HepG2 (cell line): Measurements from ENCODE around the gene ZBTB48. TPM values are rescaled to one million over a fixed set of nuclear protein-coding genes. Genes with fewer than 3 reads are reported as not detected.
A peak's percentile ranks its signal among the peaks of the same experiment; 100 is the strongest.

ENCODE experiments used
- ATAC-seq: fragments of 200-7000 bp; cut with Tn5 transposase; 3 replicates; pipeline ENCODE4 v1.9.1; 2020; ENCODE audit warnings: mild to moderate bottlenecking, moderate library complexity
- BruUV-seq: library from RNA; stranded (reverse); fragments of 400-500 nt; replicated peaks from 2 replicates; lab custom pipeline; 2021; lab: Mats Ljungman, UMichigan
- CTCF ChIA-PET: fragments of 300-600 bp; formaldehyde crosslinking; extraction: SDS; loops from one replicate; lab custom pipeline; 2021; ENCODE audit warnings: low total read pairs, inconsistent platforms, low intra/inter-chr PET ratio; lab: Yijun Ruan, JAX
- POLR2A ChIA-PET: fragments of 350-600 bp; sonication (Branson Sonifier 250); formaldehyde crosslinking; loops from one replicate; lab custom pipeline; 2020; ENCODE audit warnings: antibody characterized with exemption, inconsistent platforms; lab: Yijun Ruan, JAX
- DNase-seq: peaks from one replicate; pipeline ENCODE4 v3.0.0-alpha.2; 2015; ENCODE audit warnings: low spot score
- FAIRE-seq: peaks from 3 replicates; lab custom pipeline; 2011; peaks lifted over from hg19 to GRCh38; lab: Jason Lieb, UNC
- H2AFZ ChIP-seq: one replicate; pipeline ENCODE4 v1.6.1; 2011; ENCODE audit warnings: low read length, inconsistent platforms
- H3K27ac ChIP-seq: fragments of 300-600 bp; 3 replicates; pipeline ENCODE4 v1.8.0; 2011; ENCODE audit warnings: mixed run types, mild to moderate bottlenecking, mixed read lengths, low read length, inconsistent platforms; ENCODE audit not compliant: insufficient read depth; ENCODE audit errors: extremely low read length
- H3K27me3 ChIP-seq, 2 experiments: fragments of 200-600 bp in 1 of 2; 2 replicates in 1 of 2; 3 replicates in 1 of 2; pipeline versions ENCODE4 v1.6.0 to v1.8.0; 2011; ENCODE audit warnings: low read length in 2 of 2, mild to moderate bottlenecking in 2 of 2, moderate library complexity in 2 of 2, inconsistent platforms in 1 of 2; ENCODE audit not compliant: insufficient read depth in 2 of 2, control insufficient read depth in 1 of 2
- H3K36me3 ChIP-seq, 2 experiments: fragments of 200-600 bp in 1 of 2; replicated peaks in 1 of 2; 2 replicates in 1 of 2; 3 replicates in 1 of 2; pipeline versions ENCODE4 v1.5.1 to v1.8.0; 2011; ENCODE audit warnings: low read length in 2 of 2, inconsistent platforms in 1 of 2; ENCODE audit not compliant: insufficient read depth in 2 of 2, control insufficient read depth in 1 of 2
- H3K4me1 ChIP-seq: 2 replicates; pipeline ENCODE4 v1.5.1; 2012; ENCODE audit warnings: low read length, inconsistent platforms; ENCODE audit not compliant: insufficient read depth
- H3K4me2 ChIP-seq: 2 replicates; pipeline ENCODE4 v1.6.0; 2011; ENCODE audit warnings: low read depth, low read length, inconsistent platforms
- H3K4me3 ChIP-seq, 3 experiments: fragments of 200-600 bp in 1 of 3; sonication (generic), shearing (Covaris generic) in 1 of 3; replicated peaks in 1 of 3; 2 replicates each; pipeline ENCODE4 v1.5.1; 2011 to 2016; ENCODE audit warnings: low read length in 3 of 3, inconsistent platforms in 2 of 3, low read depth in 2 of 3, mild to moderate bottlenecking in 2 of 3, control low read depth in 1 of 3, mixed read lengths in 1 of 3; ENCODE audit not compliant: insufficient read depth in 1 of 3
- H3K79me2 ChIP-seq: one replicate; pipeline ENCODE4 v1.6.1; 2011; ENCODE audit warnings: low read length, inconsistent platforms; ENCODE audit not compliant: insufficient read depth
- H3K9ac ChIP-seq: 2 replicates; pipeline ENCODE4 v1.6.0; 2011; ENCODE audit warnings: mild to moderate bottlenecking, low read depth, low read length, inconsistent platforms; ENCODE audit not compliant: insufficient read depth
- H3K9me3 ChIP-seq: 2 replicates; pipeline ENCODE4 v1.5.1; 2012; ENCODE audit warnings: mild to moderate bottlenecking, low read length
- H4K20me1 ChIP-seq: 2 replicates; pipeline ENCODE4 v1.6.0; 2011; ENCODE audit warnings: inconsistent platforms, mild to moderate bottlenecking, low read length, moderate library complexity; ENCODE audit not compliant: insufficient read depth
- MTF1 ChIP-seq: sonication (generic); formaldehyde crosslinking; IDR thresholded peaks from 2 replicates; pipeline ENCODE4 v1.5.0; 2020; ENCODE audit warnings: missing genetic modification reagents
- TGIF2 ChIP-seq: IDR thresholded peaks from 2 replicates; pipeline ENCODE4 v1.6.1; 2016; ENCODE audit warnings: control low read depth, missing compliant biosample characterization
- WGBS: methylation state at CpG from one replicate; pipeline ENCODE4 v1.1.6; 2017; ENCODE audit warnings: low lambda C conversion rate; 5-methylcytosine and 5-hydroxymethylcytosine counted together
- in situ Hi-C: cut with HindIII; loops from 2 replicates; pipeline ENCODE4 v1.10.0; 2017; ENCODE audit warnings: low pct_unique_long_range_greater_than_20kb; ENCODE audit not compliant: extremely low pct_ligation_motif_present
- intact Hi-C: fragments of 100-400 bp; cut with micrococcal nuclease; formaldehyde crosslinking; loops from one replicate; pipeline ENCODE4 v1.10.0; 2022; ENCODE audit not compliant: unreplicated experiment
- polyA plus RNA-seq, 8 experiments: library from polyadenylated mRNA; depleted of rRNA in 3 of 8; stranded (reverse) in 7 of 8; unstranded in 1 of 8; fragments of >200 nt; fragmentation: Illumina TruSeq in 4 of 8; extraction: Trizol in 4 of 8; gene quantifications; 2 replicates each; pipeline versions ENCODE4 v1.2.1 to v1.2.3, GENCODE V29; 2011 to 2016; ENCODE audit warnings: low read depth in 4 of 8, missing spikeins in 1 of 8, mixed read lengths in 1 of 8; ENCODE audit not compliant: insufficient read depth in 1 of 8
- total RNA-seq, 5 experiments: library from RNA; depleted of rRNA; stranded (reverse); fragments of >200 nt; fragmentation: Illumina TruSeq; extraction: Trizol; gene quantifications; 2 replicates each; pipeline ENCODE4 v1.2.3, GENCODE V29; 2016; ENCODE audit warnings: low read depth in 1 of 5
- TF ChIP-seq, protein P1 (sequence below): sonication (generic); formaldehyde crosslinking; IDR thresholded peaks from 2 replicates; pipeline ENCODE4 v1.5.0; 2020; ENCODE audit warnings: missing genetic modification reagents, mild to moderate bottlenecking, borderline replicate concordance
- TF ChIP-seq, protein P2 (sequence below): sonication (generic); formaldehyde crosslinking; conservative IDR thresholded peaks from 2 replicates; pipeline ENCODE4 v1.8.1; 2023; ENCODE audit warnings: missing genetic modification reagents

Gene ZBTB48
- total and polyA plus RNA-seq, 2 of the 13 experiments (the other 11 are each of a cell fraction or from before 2014, with no cell fraction given): 13.0 to 17.1 TPM

DNA sequence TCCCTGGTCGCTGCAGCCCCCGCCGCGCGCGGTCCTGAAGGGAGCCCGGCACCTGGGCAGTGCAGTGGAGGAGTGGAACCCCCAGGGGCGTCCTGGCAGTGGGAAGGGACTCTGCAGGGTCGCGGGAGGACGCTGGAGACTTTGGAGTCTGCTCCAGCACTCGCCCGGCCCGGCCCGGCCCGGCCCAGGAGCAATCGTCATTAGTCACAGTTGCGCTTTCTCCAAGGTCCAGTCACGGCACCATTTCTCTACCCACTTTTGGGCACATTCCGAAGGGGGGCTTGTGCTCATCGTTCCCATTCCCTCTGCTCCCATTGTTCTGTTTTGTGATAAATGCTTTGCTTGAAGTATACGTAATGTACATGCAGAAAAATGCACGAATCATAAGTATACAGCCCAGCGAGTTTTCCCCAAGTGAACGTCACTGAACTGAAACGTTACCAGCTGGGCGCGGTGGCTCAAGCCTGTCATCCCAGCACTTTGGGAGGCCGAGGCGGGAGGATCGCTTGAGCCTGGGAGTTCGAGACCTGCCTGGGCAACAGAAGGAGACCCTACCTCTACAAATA lies 45.9 kb downstream of the ZBTB48 start (continued):
- TF ChIP-seq MTF1 (CRISPR knock-in tag): 0 out of 2 replicates have a peak, but pooled peaks have one; percentile 25
- TF ChIP-seq TGIF2 (CRISPR knock-in tag): 0 out of 2 replicates have a peak, but pooled peaks have one; percentile 11
- TF ChIP-seq, all 625 proteins: peak for 16

DNA sequence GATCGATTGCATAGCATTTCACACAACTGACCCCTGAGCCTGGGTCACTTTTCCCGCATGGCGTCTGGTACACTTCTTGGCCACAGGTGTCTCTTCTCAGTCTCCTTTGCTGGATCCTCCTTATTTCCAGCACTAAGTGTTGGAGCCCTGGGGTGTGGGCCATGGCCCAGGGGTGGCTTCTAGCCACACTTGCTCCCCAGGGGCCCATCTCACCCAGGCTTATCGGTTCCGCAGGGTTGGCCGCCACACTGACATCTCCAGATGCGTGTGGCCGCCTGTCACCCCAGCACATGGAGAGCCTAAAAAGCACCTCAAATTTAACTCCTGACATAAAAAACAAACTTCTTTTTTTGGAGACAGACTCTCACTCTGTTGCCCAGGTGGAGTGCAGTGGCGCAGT lies 47.2 kb downstream of the ZBTB48 start:
- no peak overlapping the region for H3K4me2 ChIP-seq
- no peak for DNase-seq
- H2AFZ ChIP-seq: no peak overlapping the region
- H3K4me1 ChIP-seq: peaks cover 31% of the 10 kb centered on the region
- no TSS peak for BruUV-seq
- CTCF ChIA-PET: no interaction called here
- ATAC-seq: no peak
- H3K27me3 ChIP-seq: no peaks in the 10 kb centered on the region; a peak in 1 of 5 replicates
- TF ChIP-seq, protein P1, sequence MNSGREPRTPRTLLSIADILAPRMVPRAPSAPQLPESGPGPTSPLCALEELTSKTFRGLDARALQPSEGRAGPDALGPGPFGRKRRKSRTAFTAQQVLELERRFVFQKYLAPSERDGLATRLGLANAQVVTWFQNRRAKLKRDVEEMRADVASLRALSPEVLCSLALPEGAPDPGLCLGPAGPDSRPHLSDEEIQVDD: no peak
- TF ChIP-seq, protein P2, sequence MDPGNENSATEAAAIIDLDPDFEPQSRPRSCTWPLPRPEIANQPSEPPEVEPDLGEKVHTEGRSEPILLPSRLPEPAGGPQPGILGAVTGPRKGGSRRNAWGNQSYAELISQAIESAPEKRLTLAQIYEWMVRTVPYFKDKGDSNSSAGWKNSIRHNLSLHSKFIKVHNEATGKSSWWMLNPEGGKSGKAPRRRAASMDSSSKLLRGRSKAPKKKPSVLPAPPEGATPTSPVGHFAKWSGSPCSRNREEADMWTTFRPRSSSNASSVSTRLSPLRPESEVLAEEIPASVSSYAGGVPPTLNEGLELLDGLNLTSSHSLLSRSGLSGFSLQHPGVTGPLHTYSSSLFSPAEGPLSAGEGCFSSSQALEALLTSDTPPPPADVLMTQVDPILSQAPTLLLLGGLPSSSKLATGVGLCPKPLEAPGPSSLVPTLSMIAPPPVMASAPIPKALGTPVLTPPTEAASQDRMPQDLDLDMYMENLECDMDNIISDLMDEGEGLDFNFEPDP (CRISPR knock-in tag): 0 out of 2 replicates have a peak, but pooled peaks have one; percentile 5
- H3K36me3 ChIP-seq: peaks cover 11 to 50% of the 10 kb centered on the region in 2 experiments; a peak in 4 of 5 replicates
- in situ Hi-C loops: no loop called here
- H3K9ac ChIP-seq: no peak overlapping the region
- WGBS: 93% methylated on average over 9 of the region's 9 CpGs
- FAIRE-seq: no peak
- POLR2A ChIA-PET: interaction anchor here (0.7 kb wide), 1 partner anchor 11 kb away, joined by 3 read pairs; no protein-coding TSS in a partner anchor
- no peak overlapping the region for H3K4me3 ChIP-seq
- intact Hi-C loops: loop anchor here (5.0 kb wide), 1 partner anchor 45 kb away; no protein-coding TSS in a partner anchor
- peaks cover 27% of the 10 kb centered on the region for H3K79me2 ChIP-seq
- no peaks in the 10 kb centered on the region for H3K9me3 ChIP-seq
- no peak overlapping the region for H3K27ac ChIP-seq
- no peaks in the 10 kb centered on the region; the same call in 1 of the 2 replicates for H4K20me1 ChIP-seq
